Activated CD8-positive, alpha-beta memory T cell treated with anti-CD3 and anti-CD28 coated beads, Interleukin-2, amount 10 ng/mL, durations not matched to agents 7 days and 5 days (primary cell): ENCODE data around the gene SUMF1. TPM values are rescaled to one million over a fixed set of nuclear protein-coding genes. Genes with fewer than 3 reads are reported as not detected.
"Not testable (repeated sequence)": the region's sequence is repeated elsewhere in the genome, so short reads cannot be mapped to it uniquely, and the experiment has no call there.

Experiments used
- ATAC-seq: fragments of 150-1000 bp; cut with Tn5 transposase; one replicate; pipeline ENCODE4 v1.10.0; 2021; ENCODE audit warnings: moderate library complexity
- CTCF ChIA-PET: fragments of 350-600 bp; sonication (Branson Sonifier 250); formaldehyde crosslinking; loops from one replicate; lab custom pipeline; 2021; ENCODE audit warnings: antibody characterized with exemption; lab: Charles Lee
- DNase-seq: peaks from one replicate; pipeline ENCODE4 v3.0.0-alpha.2; 2020
- H3K27ac Mint-ChIP-seq: one replicate; pipeline ENCODE4 v1.8.0; 2021; ENCODE audit warnings: mild to moderate bottlenecking, mixed read lengths
- H3K27me3 Mint-ChIP-seq: one replicate; pipeline ENCODE4 v1.8.0; 2021; ENCODE audit warnings: mixed read lengths
- H3K36me3 Mint-ChIP-seq: one replicate; pipeline ENCODE4 v1.8.0; 2021; ENCODE audit warnings: mild to moderate bottlenecking, mixed read lengths
- H3K4me1 Mint-ChIP-seq: one replicate; pipeline ENCODE4 v1.8.0; 2021; ENCODE audit warnings: mixed read lengths
- H3K4me3 Mint-ChIP-seq: one replicate; pipeline ENCODE4 v1.8.0; 2021; ENCODE audit warnings: mild to moderate bottlenecking, moderate library complexity, mixed read lengths
- H3K9me3 Mint-ChIP-seq: one replicate; pipeline ENCODE4 v1.8.0; 2022; ENCODE audit warnings: low read depth, mixed read lengths
- total RNA-seq, 2 experiments: library from RNA; stranded (reverse); gene quantifications; one replicate each; pipeline ENCODE4 v1.2.3, GENCODE V29; 2021

Gene SUMF1
- total RNA-seq, 2 experiments from 2014 or later: 9.1 to 12.7 TPM

GRCh38 chr3:4471907-4472306 is 4.8 kb upstream of the SUMF1 start:
- H3K4me1 Mint-ChIP-seq: peaks cover 29% of the 10 kb centered on the region
- H3K36me3 Mint-ChIP-seq: peaks cover 2% of the 10 kb centered on the region
- no peak overlapping the region for H3K27ac Mint-ChIP-seq
- CTCF ChIA-PET: no interaction called here
- no peaks in the 10 kb centered on the region for H3K9me3 Mint-ChIP-seq
- H3K4me3 Mint-ChIP-seq: no peak overlapping the region
- ATAC-seq: no peak
- no peak for DNase-seq
- H3K27me3 Mint-ChIP-seq: peaks cover 10% of the 10 kb centered on the region

GRCh38 chr3:4467522-4467867 is 426 bp upstream of the SUMF1 start:
- Mint-ChIP-seq H3K27ac (peak overlapping the region; percentile 92), H3K4me3 (peak overlapping the region; percentile 91), H3K4me1 (peaks cover 20% of the 10 kb centered on the region), H3K9me3 (no peaks in the 10 kb centered on the region), H3K36me3 (no peaks in the 10 kb centered on the region), H3K27me3 (no peaks in the 10 kb centered on the region)
- CTCF ChIA-PET: interaction anchor here (1.1 to 1.6 kb wide), 2 partner anchors 26 to 117 kb away, joined by 6 read pairs; partner anchors contain the start of gene ITPR1
- DNase-seq (no peak), ATAC-seq (no peak)

GRCh38 chr3:4464576-4464975 is 2.5 kb downstream of the SUMF1 start:
- no peak overlapping the region for H3K27ac Mint-ChIP-seq
- CTCF ChIA-PET: interaction anchor here (0.7 kb wide), 1 partner anchor 24 kb away, joined by 4 read pairs; no protein-coding TSS in a partner anchor

GRCh38 chr3:4462369-4463040 is 4.6 kb downstream of the SUMF1 start:
- no peaks in the 10 kb centered on the region for H3K27me3 Mint-ChIP-seq
- no peaks in the 10 kb centered on the region for H3K36me3 Mint-ChIP-seq

More at GRCh38 chr3:4464576-4464975, 2.5 kb downstream of the SUMF1 start:
- no peaks in the 10 kb centered on the region for H3K27me3 Mint-ChIP-seq
- DNase-seq (no peak), ATAC-seq (no peak)
- H3K9me3 Mint-ChIP-seq: no peaks in the 10 kb centered on the region
- no peaks in the 10 kb centered on the region for H3K36me3 Mint-ChIP-seq
- H3K4me3 Mint-ChIP-seq: no peak overlapping the region
- H3K4me1 Mint-ChIP-seq: peaks cover 23% of the 10 kb centered on the region

GRCh38 chr3:4461468-4462090 is 5.5 kb downstream of the SUMF1 start:
- no peaks in the 10 kb centered on the region for H3K9me3 Mint-ChIP-seq
- H3K27ac Mint-ChIP-seq: no peak overlapping the region
- no peak for DNase-seq
- ATAC-seq: no peak
- H3K4me1 Mint-ChIP-seq: peaks cover 16% of the 10 kb centered on the region
- no peaks in the 10 kb centered on the region for H3K27me3 Mint-ChIP-seq
- CTCF ChIA-PET: interaction anchor here (1.8 kb wide), 1 partner anchor 111 kb away, joined by 7 read pairs; no protein-coding TSS in a partner anchor
- no peaks in the 10 kb centered on the region for H3K36me3 Mint-ChIP-seq
- H3K4me3 Mint-ChIP-seq: no peak overlapping the region

More at GRCh38 chr3:4462369-4463040, 4.6 kb downstream of the SUMF1 start:
- H3K9me3 Mint-ChIP-seq: no peaks in the 10 kb centered on the region
- peaks cover 21% of the 10 kb centered on the region for H3K4me1 Mint-ChIP-seq
- DNase-seq (no peak), ATAC-seq (no peak)
- H3K4me3 Mint-ChIP-seq: no peak overlapping the region
- H3K27ac Mint-ChIP-seq: no peak overlapping the region
- CTCF ChIA-PET: interaction anchor here (1.6 to 1.8 kb wide), 2 partner anchors 15 to 112 kb away, joined by 3 to 7 read pairs; no protein-coding TSS in a partner anchor

- Mint-ChIP-seq H3K27ac (no peak overlapping the region), H3K4me3 (no peak overlapping the region), H3K36me3 (no peaks in the 10 kb centered on the region), H3K4me1 (peaks cover 5% of the 10 kb centered on the region), H3K9me3 (no peaks in the 10 kb centered on the region), H3K27me3 (no peaks in the 10 kb centered on the region)
- ATAC-seq (no peak), DNase-seq (no peak)
- CTCF ChIA-PET: interaction anchor here (1.3 kb wide), 1 partner anchor 9 kb away, joined by 3 read pairs; no protein-coding TSS in a partner anchor
Measured at GRCh38 chr3:4460334-4460733, 6.7 kb downstream of the SUMF1 start.

GRCh38 chr3:4458961-4459360 is 8.1 kb downstream of the SUMF1 start:
- Mint-ChIP-seq H3K27ac (no peak overlapping the region), H3K27me3 (no peaks in the 10 kb centered on the region), H3K9me3 (no peaks in the 10 kb centered on the region), H3K4me1 (peaks cover 4% of the 10 kb centered on the region), H3K4me3 (no peak overlapping the region), H3K36me3 (no peaks in the 10 kb centered on the region)
- DNase-seq: no peak
- no peak for ATAC-seq
- CTCF ChIA-PET: no interaction called here

GRCh38 chr3:4456780-4457179 is 10.3 kb downstream of the SUMF1 start:
- CTCF ChIA-PET, ATAC-seq, H3K4me1 Mint-ChIP-seq, H3K27me3 Mint-ChIP-seq, DNase-seq, H3K4me3 Mint-ChIP-seq, H3K9me3 Mint-ChIP-seq, H3K27ac Mint-ChIP-seq, H3K36me3 Mint-ChIP-seq: not testable (repeated sequence)

- Mint-ChIP-seq H3K9me3 (no peaks in the 10 kb centered on the region), H3K4me3 (no peak overlapping the region), H3K27ac (no peak overlapping the region), H3K27me3 (no peaks in the 10 kb centered on the region), H3K36me3 (peaks cover 7% of the 10 kb centered on the region), H3K4me1 (peaks cover 2% of the 10 kb centered on the region)
- no peak for DNase-seq
- no peak for ATAC-seq
- CTCF ChIA-PET: no interaction called here
Measured at GRCh38 chr3:4454142-4454541, 12.9 kb downstream of the SUMF1 start.

GRCh38 chr3:4449043-4449805 is 17.8 kb downstream of the SUMF1 start:
- Mint-ChIP-seq H3K36me3 (peaks cover 19% of the 10 kb centered on the region), H3K4me1 (no peaks in the 10 kb centered on the region), H3K27ac (no peak overlapping the region), H3K27me3 (no peaks in the 10 kb centered on the region), H3K4me3 (no peak overlapping the region), H3K9me3 (no peaks in the 10 kb centered on the region)
- CTCF ChIA-PET: interaction anchor here (0.7 kb wide), 1 partner anchor 98 kb away, joined by 3 read pairs; no protein-coding TSS in a partner anchor
- DNase-seq (no peak), ATAC-seq (no peak)

- Mint-ChIP-seq H3K27me3 (no peaks in the 10 kb centered on the region), H3K9me3 (no peaks in the 10 kb centered on the region), H3K4me3 (no peak overlapping the region), H3K4me1 (no peaks in the 10 kb centered on the region), H3K27ac (no peak overlapping the region), H3K36me3 (peaks cover 21% of the 10 kb centered on the region)
- ATAC-seq (no peak), DNase-seq (no peak)
- CTCF ChIA-PET: interaction anchor here (0.7 to 1.3 kb wide), 2 partner anchors 15 to 97 kb away, joined by 3 read pairs; no protein-coding TSS in a partner anchor
Measured at GRCh38 chr3:4448187-4448586, 18.9 kb downstream of the SUMF1 start.

GRCh38 chr3:4447295-4447999 is 19.6 kb downstream of the SUMF1 start:
- Mint-ChIP-seq H3K9me3 (no peaks in the 10 kb centered on the region), H3K27me3 (no peaks in the 10 kb centered on the region), H3K4me3 (no peak overlapping the region), H3K36me3 (peaks cover 23% of the 10 kb centered on the region), H3K4me1 (no peaks in the 10 kb centered on the region), H3K27ac (no peak overlapping the region)
- DNase-seq (no peak), ATAC-seq (no peak)
- CTCF ChIA-PET: interaction anchor here (1.3 kb wide), 1 partner anchor 15 kb away, joined by 3 read pairs; no protein-coding TSS in a partner anchor

GRCh38 chr3:4440951-4441350 is 26.1 kb downstream of the SUMF1 start:
- ATAC-seq: no peak
- Mint-ChIP-seq H3K27ac (no peak overlapping the region), H3K36me3 (peaks cover 12% of the 10 kb centered on the region), H3K4me1 (no peaks in the 10 kb centered on the region), H3K9me3 (no peaks in the 10 kb centered on the region), H3K4me3 (no peak overlapping the region), H3K27me3 (no peaks in the 10 kb centered on the region)
- no peak for DNase-seq
- CTCF ChIA-PET: interaction anchor here (0.9 kb wide), 1 partner anchor 11 kb away, joined by 3 read pairs; no protein-coding TSS in a partner anchor
